Fibroblast of skin of back (primary cell): ENCODE data around the gene HOXD9.
A peak's percentile ranks its signal among the peaks of the same experiment; 100 is the strongest.

ENCODE experiments used
- DNase-seq: peaks from one replicate; pipeline ENCODE4 v3.0.0-alpha.2; 2013

Gene HOXD9

DNA sequence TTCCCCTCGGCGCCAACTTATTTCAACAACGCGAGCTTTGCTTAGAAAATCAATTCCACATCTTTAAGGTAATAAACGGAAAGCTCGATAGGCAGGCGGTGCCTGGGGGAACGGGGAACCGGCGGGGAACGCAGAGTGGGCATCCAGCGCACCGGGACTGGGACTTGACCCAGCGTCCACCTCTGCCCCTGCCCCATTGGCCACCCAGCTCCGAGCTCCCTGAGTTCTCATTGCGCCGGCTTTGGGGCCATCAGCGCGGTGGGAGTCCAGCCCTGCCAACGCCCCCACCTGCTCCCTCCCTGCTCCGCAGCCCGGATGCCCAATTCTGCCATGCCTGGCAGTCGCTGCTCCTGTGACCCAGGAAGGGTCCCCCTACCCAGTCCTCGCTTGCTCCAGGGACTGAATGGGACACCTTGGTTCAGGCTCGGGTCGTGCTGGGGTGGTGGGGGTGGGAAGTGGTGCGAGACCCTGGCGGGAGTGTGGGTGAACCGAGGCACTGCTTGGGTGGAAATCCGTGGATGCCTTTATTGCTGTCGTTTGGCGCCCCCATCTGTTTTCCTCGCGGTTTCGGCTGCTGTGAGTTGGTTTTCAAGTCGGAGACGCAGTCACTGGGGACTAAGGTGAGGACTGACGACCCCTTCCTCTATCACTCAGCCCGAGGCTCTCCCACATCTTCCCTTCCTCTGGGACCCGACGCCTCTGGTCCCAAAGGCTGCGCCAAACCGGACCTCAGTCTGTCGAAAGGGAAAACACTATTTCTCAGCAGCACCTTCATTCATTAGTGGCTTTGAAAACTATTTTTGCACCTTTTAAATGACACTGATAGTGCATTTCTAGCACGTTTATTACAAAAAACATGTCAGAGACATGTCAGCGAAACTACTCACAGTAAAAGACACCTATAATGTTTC, 36.4 kb upstream of the HOXD9 start:
- DNase-seq: no peak

DNA sequence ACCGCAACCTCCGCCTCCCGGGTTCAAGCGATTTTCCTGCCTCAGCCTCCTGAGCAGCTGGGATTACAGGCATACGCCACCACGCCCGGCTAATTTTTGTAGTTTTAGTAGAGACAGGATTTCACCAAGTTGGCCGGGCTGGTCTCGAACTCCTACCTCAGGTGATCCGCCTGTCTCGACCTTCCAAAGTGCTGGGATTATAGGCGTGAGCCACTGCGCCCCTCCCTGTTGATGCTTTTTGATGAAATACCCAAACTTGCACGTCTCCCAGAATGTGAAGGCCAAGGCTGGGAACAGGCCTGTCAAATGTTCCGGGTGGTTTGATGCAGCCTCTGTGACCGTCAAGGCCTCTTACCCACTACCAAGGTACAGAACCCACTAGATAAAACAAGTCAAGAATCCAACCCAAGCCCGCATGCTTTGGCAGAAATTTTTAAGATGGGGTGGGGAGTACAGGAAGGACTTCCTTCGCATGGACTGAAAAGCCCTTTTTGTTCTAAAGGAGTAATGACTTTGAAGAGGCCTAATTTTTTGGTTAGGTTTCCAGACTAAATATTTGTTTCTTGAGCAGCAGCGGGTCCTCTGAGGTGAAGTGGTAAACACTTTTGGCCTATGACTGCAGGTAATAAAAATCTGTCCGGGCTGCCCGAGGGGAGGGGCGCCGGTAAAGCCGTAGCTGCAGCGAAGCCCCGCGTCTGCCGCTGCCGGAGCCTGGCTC, 35.0 kb upstream of the HOXD9 start:
- DNase-seq: no peak

DNA sequence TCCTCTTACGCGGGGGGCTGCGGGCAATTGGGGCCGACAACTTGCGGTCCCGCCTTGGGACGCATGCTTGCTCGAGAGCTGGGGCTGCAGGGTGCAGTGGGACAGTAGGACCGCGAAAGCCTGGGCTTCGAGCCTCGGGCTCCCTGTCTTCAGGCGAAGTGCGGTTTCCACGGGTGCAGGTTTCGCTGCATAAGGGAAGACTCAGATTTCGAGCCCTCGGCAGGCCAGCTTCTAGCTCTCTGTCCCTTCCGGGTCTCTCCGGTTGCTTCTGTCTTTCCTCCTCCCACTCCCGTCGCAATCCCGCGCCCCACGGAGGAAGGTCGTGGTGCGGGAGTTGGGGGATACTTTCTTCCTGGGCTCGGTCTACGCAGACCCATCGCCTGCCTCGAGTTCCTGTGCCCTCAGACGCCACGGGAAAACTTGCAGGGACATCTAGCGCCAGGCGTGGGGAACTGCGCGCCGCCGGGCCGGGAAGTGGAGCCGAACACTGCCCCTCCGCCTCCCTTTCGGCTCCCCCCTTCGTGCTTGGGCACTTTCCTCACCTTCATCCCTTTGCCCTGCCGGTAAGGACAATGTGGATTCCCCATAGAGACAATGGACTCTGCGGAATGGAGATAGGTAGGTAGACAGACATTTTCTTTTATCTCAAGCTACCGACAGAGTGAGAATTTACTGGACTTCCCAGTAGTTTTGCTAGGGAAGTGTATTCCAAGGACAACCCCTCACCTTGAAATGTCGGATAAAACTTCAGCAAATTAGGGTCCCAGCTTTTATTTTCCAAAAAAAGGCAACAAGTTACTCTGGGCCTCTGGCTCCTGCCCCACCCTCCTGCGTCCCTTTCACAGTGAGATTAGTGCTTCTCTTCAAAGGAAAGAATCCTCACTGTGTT, 34.2 kb upstream of the HOXD9 start:
- peak; percentile 54 for DNase-seq

DNA sequence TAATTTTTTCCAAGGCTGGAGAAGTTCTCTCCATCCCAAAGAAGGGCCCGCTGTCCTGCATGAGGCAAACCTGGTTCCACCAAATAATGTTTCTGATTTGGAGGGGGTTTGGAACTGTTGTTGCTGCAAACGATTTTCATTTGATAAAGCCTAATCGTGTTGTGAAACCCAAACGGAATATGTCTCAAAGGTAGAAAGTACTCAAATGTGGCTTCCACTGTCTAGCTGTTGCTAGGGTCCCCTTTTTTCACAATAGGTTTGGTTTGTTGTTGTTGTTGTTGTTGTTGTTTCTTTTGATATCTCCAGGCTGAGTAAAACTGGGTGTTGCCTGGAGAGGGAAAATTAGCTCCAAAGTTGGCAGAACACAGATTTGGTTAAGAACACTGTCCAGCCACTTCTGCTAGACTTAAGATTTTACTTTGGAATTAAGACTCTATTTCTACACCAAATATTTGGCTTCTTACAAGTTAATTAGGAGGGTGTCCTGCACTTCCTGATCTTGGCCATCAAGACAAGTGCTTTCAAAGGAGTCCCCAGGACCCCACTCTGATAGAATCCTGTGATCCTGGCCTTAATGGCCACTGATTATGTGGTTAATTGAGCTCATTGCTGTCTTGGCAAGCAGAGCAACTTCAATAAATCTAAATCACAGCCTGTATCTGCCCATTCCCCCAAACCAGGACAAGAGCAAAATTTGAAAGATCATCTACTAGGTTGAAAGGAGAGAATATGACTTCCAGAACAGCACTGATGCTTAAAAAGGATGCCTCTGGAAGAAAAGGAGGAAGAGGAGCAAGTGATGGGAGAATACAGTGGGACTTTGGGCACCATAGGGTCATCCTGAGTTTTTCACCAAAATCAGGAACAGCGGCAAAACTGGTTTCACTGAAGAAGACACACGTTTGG, 33.3 kb upstream of the HOXD9 start:
- DNase-seq: no peak

DNA sequence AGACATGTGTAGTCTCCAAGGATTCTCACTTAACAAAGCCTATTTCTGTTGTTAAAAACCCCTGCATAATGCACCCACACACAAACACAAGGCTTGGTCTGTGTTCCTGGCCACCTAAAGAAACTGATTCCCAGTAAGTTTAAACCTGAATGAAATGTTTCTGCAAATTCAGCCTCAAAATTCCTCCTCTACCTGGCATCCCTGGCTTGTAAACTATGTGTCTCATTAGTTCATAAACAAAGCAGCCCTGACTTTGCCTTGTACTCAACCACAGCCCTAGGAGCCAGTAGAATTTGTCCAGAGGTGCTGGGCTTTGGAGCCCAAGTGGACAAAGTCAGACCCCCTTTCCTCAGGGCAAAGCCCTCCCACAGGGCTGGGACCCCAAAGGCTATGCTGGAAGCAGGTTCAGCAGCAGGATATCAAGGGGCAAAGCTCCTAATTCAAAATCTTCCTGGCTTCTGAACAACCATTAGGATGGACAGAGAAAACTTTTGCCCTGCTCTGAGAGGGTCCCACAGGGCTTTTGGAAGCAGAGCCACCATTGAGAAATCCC, 32.6 kb upstream of the HOXD9 start:
- no peak for DNase-seq

DNA sequence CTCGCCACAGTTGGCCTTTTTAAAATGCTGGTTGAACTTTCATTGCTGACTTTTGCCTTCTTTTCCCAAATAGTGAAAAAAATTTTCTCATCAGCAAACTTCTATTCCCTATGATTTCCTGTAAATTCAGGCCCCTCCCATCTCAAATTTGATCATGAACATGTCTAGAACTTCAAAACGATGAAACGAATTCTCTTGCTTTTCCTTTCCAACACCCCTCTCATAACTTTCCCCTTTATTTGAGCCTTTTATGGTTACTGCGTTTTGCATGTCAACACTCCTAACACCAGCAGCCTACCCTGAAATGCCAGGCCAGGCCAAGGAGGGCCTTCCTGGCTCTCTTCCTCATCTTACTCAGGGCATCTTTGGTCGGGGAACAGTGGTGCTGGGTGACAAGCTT, 31.7 kb upstream of the HOXD9 start:
- DNase-seq: no peak

DNA sequence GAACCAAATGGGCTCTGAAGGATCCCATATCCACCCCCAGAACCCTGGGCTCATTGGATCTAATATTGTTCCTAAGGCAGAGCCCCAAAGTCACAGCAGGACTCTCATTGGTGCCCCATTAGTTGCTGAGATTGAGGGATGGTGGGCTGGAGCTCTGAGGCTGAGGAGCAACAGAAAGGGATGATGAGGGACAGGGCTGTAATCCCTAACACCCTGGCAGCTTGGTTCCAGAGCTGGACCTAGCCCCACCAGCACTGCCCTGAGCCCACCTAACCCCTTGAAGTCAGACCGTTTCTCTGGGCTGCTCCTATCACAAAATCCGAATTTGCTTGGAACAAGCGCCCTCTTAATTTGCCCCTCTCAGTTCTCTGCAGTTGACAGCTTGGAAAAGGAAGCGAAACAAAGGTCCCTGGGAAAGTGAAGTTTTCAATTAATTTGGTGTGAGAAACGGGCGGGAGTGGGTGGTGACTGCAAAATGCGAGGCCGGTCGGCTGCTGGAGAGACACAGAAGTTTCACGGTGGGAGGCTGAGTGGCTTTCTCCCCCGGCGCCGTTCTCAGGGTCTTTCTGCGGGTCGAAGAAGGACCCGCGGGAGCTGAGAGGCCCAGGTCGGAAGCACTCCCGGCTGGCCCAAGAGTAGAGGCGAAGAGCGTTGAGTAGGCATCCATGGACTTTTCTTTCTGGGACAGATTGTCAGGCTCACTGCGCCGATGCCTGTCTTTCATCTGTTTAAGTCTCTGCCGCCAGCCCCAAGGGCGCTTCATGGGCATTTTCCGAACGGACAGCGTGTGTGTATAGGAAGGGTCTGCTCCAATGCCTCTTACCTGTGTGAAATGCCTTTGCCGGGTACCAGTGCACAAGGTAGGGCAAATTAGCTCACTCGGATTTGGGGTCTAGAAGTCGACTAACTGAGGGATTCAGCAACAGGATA, 30.9 kb upstream of the HOXD9 start:
- DNase-seq: no peak

DNA sequence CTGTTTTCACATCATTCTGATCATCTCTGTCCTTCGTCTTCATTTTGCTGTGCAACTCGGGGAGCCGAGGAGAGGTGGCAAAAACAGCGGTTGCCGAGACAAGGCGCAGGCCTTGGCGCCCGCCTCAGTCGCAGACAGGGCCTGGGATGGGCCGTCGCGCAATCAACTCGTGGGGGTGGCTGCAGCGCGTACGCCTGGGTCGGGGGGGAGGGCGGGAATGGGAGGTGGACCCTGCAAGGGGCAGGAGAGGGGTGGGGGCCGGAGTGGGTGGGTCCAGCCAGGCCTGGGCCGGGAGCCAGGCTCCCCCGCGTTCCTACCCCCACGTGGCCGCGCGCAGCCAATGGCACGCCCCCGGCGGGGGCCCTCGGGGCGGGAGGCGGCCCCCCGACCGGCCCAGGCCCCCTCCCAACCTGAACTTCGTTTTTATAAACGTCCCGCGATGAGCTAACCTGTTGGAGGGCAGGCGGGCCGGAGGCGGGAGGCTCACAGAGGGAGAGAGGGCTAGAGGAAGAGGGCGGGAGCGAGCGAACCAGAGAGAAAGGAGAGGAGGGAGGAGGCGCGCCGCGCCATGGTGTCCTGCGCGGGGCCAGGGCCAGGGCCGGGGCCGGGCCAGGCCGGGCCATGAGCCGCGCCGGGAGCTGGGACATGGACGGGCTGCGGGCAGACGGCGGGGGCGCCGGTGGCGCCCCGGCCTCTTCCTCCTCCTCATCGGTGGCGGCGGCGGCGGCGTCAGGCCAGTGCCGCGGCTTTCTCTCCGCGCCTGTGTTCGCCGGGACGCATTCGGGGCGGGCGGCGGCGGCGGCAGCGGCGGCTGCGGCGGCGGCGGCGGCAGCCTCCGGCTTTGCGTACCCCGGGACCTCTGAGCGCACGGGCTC, 30.0 kb upstream of the HOXD9 start, which contains the start of gene HOXD13:
TSS of gene HOXD13 (plus strand) at position 452 of the 875 bp plus-strand sequence. CDS start at position 622, 170 bp downstream.
- DNase-seq: no peak

DNA sequence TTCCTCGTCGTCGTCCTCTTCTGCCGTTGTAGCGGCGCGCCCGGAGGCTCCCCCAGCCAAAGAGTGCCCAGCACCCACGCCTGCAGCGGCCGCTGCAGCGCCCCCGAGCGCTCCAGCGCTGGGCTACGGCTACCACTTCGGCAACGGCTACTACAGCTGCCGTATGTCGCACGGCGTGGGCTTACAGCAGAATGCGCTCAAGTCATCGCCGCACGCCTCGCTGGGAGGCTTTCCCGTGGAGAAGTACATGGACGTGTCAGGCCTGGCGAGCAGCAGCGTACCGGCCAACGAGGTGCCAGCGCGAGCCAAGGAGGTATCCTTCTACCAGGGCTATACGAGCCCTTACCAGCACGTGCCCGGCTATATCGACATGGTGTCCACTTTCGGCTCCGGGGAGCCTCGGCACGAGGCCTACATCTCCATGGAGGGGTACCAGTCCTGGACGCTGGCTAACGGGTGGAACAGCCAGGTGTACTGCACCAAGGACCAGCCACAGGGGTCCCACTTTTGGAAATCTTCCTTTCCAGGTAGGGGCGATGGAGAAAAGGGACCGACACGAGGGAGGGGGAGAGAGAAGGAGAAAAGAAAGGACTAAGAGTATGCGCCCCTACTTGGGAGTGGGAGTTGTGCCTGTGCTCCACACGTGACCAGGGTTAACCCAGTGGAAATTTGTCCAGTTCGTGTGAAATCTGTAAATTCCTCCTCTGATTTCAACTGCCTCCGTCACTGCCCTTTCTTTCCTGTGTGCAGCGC, 29.2 kb upstream of the HOXD9 start:
- DNase-seq: no peak

DNA sequence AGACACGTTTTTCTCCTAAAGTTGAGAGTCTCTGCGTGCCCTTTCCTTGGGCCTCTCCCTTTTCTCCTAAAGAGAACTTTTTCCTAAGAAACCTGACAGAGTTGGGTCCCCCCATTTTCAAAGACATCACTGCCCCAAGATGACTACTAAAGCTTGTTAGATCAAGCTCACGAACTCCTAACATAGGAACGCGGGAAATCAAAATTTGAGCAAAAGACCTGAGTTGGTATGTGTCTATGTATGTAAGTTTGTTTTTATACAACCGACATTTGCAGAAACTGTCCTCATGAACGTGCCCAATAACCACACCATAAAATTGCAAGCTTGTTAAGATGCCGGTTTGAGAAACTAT, 28.6 kb upstream of the HOXD9 start:
- DNase-seq: no peak

DNA sequence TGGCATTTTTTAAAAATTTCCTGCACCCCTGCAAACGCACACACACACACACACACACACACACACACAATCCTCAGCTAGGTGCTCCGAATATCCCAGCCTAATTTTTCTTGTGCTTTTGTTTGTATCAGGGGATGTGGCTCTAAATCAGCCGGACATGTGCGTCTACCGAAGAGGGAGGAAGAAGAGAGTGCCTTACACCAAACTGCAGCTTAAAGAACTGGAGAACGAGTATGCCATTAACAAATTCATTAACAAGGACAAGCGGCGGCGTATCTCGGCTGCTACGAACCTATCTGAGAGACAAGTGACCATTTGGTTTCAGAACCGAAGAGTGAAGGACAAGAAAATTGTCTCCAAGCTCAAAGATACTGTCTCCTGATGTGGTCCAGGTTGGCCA, 28.2 kb upstream of the HOXD9 start:
- no peak for DNase-seq

DNA sequence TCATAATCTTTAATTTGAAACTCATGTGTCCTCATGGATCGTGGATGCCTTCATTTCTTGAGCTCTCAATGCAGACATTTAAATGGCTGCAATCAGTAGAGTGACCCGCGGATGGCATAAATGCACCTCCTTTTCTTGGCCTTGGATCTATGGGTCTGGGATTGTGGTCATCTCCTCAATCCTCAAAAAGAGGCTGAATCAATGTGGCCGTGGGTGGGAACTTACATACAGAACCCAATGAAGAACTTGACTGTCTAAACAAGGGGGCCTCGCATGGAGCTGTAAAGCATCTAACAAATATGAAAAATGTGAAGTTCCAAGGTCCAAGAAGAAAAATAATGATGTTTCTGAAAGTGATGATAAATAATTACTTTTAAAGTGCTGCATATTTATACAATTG, 27.1 kb upstream of the HOXD9 start:
- DNase-seq: no peak

DNA sequence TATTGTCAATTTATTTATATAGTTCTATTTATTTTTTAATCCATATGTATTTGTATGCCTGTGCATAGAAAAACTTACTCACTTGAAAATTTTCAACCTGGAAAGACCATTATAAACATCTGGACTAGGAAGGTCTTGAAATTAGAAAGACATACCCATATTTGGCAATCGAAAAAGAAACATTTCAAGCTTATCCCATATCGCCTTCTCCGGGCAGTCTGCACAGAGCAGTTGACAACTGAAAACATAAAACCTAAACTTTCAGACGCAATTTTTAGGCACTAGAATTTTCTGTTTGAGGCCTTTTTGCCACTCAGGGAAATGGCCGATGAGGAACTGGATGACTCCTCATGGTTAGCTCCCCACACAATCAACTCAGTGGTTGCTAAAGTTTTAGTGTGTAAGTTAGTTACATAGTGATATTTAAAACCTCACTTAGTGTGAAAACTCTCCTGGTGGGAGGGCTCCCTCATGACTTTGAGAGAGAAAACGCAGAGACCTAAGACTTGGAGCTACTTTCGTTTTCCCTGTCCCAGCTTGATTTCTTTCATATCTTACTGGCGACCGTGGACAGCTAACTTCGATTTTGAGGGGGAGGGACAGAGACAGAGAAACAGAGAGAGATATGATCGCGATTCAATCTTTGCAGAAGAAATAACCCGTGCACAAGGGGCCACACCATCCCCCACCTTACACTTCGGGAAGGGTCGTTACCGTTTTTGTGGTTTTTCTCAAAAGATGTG, 26.1 kb upstream of the HOXD9 start:
- DNase-seq: no peak

DNA sequence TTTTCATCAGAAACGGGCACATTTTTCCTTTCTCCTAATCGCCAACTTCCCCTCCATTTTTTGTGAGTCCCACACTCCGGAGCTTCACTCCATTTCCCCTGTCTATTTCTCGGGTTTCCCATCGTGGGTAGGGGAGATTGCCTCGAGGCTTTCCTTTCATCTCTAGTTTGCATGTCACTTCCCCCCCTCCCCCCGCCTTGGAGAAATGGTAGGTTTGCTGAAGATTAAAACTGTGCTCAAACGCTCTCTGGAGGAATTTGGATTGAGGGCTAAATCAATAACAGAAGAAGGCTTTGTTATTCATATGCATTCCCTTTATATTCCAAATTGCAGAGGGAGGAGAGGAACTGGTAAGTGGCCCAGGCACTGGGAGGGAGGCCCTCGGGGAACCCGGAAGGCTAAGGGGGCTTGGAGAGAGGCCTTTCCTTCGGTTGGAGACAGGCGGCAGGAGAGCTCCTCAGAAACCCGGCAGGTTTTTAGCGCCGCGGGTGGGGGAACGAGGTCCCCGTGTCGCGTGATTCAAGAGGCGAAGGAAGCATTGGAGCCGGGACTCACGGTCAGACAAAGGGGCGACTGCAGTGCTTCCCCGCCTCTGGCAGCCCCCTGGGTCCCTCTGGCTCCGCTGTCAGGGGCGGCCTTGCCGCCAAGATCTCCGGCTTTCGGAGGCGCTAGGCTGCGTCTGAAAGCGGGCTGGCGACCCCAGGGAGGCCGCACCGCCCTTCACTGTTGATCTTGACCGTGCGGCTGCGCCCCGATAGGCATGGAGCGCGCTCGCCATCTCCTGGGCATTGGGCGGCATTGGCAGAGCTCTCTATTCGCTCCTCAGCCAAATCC, 25.3 kb upstream of the HOXD9 start:
- peak; percentile 62 for DNase-seq

DNA sequence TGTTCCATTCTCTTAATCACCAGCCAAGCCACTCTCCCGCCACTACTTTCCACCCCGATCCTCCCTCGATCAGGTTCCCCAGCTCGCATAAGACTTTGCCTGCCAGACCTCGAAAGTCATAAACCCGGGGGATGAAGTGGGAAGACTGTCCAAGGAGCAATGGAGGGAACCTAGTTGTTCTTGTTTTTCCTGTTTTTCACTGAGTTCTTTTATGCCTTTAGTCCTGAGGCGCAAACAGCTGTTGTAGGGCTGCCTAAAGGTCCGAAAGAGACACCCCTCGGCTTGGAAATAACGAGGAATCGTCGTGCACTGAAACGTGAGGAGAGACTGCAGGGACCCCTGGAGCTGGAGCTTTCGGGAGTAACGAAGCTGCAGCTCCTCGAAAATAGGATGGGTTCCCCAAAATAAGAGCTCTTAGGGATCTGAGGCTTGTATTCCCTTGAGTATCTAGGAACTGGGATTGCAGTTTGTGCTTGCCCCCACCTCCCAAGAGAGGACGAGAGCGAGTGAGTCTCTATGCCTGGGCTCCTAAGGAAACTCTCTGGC, 24.6 kb upstream of the HOXD9 start:
- DNase-seq: no peak

DNA sequence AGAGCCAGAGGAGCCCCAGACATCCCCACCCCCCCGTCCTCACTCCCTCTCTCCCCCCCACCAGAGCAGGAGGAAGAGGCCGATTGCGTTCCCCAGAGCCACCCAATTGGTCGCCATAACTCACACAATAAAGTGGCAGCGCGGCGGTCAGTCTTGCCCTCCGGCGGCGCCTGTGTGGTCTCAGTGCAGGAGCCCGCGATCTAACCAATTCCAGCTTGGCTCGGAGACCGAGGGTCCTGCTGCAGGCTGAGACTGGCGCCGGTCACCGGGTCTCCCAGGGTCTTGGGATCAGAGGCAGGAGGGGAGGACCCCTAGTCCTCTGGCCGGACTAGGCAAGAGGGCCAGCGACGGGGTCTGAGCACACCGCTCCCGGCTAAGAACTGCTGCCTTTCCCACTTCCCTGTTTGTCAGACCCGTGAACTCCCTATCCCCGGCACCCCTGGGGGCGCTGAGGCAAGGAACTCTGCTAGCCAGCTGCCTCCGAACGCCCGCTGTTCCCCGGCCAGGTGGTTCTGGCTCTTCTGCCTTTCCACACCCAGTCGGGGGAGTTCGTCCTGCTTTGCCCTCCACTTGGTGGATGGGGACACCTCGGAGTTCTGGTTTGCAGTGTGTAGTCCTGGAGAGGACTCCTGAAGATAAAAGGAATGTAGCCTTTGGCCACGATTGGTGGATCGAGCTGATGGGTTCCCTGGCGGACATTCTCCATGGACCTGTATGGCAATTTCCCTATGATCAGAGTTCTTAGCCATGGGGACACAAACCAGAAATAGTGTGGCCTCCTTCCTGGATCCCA, 24.0 kb upstream of the HOXD9 start:
- DNase-seq: no peak
